GM23338 (cell line): Measurements from ENCODE around the gene SCP2. TPM values are rescaled to one million over a fixed set of nuclear protein-coding genes. Genes with fewer than 3 reads are reported as not detected.

Experiments
- ATAC-seq: fragments of 200-7000 bp; cut with Tn5 transposase; 3 replicates; pipeline ENCODE4 v1.9.1; 2020
- DNase-seq: peaks from one replicate; pipeline ENCODE4 v3.0.0-alpha.2; 2015; ENCODE audit warnings: low spot score
- H2AFZ ChIP-seq: fragments of 200-600 bp; sonication (generic); 2 replicates; pipeline ENCODE4 v1.8.0; 2016; ENCODE audit warnings: antibody characterized with exemption, mild to moderate bottlenecking, moderate library complexity
- H3F3A ChIP-seq: fragments of 200-600 bp; sonication (generic); replicated peaks from 2 replicates; pipeline ENCODE4 v1.8.0; 2017; ENCODE audit warnings: antibody characterized with exemption, mixed run types, low read depth
- H3K27ac ChIP-seq: fragments of 200-600 bp; sonication (generic); 2 replicates; pipeline ENCODE4 v1.6.1; 2016; ENCODE audit warnings: low read depth
- H3K27me3 ChIP-seq: fragments of 200-600 bp; sonication (generic); 2 replicates; pipeline ENCODE4 v1.8.0; 2016; ENCODE audit warnings: mild to moderate bottlenecking, mixed run types, moderate library complexity; ENCODE audit not compliant: insufficient read depth
- H3K36me3 ChIP-seq: fragments of 200-600 bp; sonication (generic); 2 replicates; pipeline ENCODE4 v1.8.0; 2016; ENCODE audit warnings: mild to moderate bottlenecking; ENCODE audit not compliant: insufficient read depth
- H3K4me1 ChIP-seq: fragments of 200-600 bp; sonication (generic); 2 replicates; pipeline ENCODE4 v1.8.0; 2016; ENCODE audit warnings: mild to moderate bottlenecking, moderate library complexity; ENCODE audit not compliant: insufficient read depth
- H3K4me2 ChIP-seq: fragments of 200-600 bp; sonication (generic); 2 replicates; pipeline ENCODE4 v1.7.1; 2017; ENCODE audit warnings: mixed run types
- H3K4me3 ChIP-seq: fragments of 200-600 bp; sonication (generic); 2 replicates; pipeline ENCODE4 v1.6.1; 2016; ENCODE audit warnings: mixed run types
- H3K79me2 ChIP-seq: fragments of 200-600 bp; sonication (generic); replicated peaks from 2 replicates; pipeline ENCODE4 v1.8.0; 2017; ENCODE audit warnings: mild to moderate bottlenecking; ENCODE audit not compliant: insufficient read depth
- H3K9me2 ChIP-seq: fragments of 200-600 bp; sonication (generic); 2 replicates; pipeline ENCODE4 v1.8.0; 2017; ENCODE audit not compliant: insufficient read depth
- H4K20me1 ChIP-seq: fragments of 200-600 bp; sonication (generic); replicated peaks from 2 replicates; pipeline ENCODE4 v1.8.0; 2017; ENCODE audit warnings: mild to moderate bottlenecking; ENCODE audit not compliant: insufficient read depth
- H3K27ac Mint-ChIP-seq: 2 replicates; pipeline ENCODE4 v1.8.0; 2020; ENCODE audit warnings: inconsistent platforms, mild to moderate bottlenecking, moderate library complexity, mixed read lengths
- H3K27me3 Mint-ChIP-seq: 3 replicates; pipeline ENCODE4 v1.8.0; 2022; ENCODE audit warnings: low read depth, mild to moderate bottlenecking, moderate library complexity, mixed read lengths, inconsistent platforms; ENCODE audit not compliant: insufficient read depth, poor library complexity
- H3K36me3 Mint-ChIP-seq: 3 replicates; pipeline ENCODE4 v1.8.0; 2021; ENCODE audit warnings: low read depth, mild to moderate bottlenecking, inconsistent platforms, moderate library complexity, mixed read lengths
- H3K4me1 Mint-ChIP-seq: 3 replicates; pipeline ENCODE4 v1.8.0; 2020; ENCODE audit warnings: mild to moderate bottlenecking, inconsistent platforms, mixed read lengths
- H3K4me3 Mint-ChIP-seq: 3 replicates; pipeline ENCODE4 v1.8.0; 2021; ENCODE audit warnings: moderate library complexity, mild to moderate bottlenecking, inconsistent platforms, mixed read lengths
- H3K9me3 Mint-ChIP-seq: 3 replicates; pipeline ENCODE4 v1.8.0; 2020; ENCODE audit warnings: moderate library complexity, mild to moderate bottlenecking, inconsistent platforms, mixed read lengths
- CTCF ChIP-seq, 2 experiments: fragments of 200-600 bp in 1 of 2; sonication (generic) in 1 of 2; conservative IDR thresholded peaks; 2 replicates each; pipeline versions ENCODE4 v1.5.1 to v1.6.1; 2016 to 2017; ENCODE audit warnings: antibody characterized with exemption in 2 of 2, low read depth in 2 of 2, mild to moderate bottlenecking in 2 of 2, moderate library complexity in 1 of 2
- ETS1 ChIP-seq: IDR thresholded peaks from 2 replicates; pipeline ENCODE4 v1.6.1; 2016; ENCODE audit warnings: antibody characterized with exemption
- EZH2 ChIP-seq: fragments of 200-600 bp; sonication (generic); IDR thresholded peaks from one replicate; pipeline ENCODE4 v1.8.0; 2017; ENCODE audit warnings: antibody characterized with exemption, mild to moderate bottlenecking, low read depth; ENCODE audit not compliant: unreplicated experiment
- EZH2phosphoT487 ChIP-seq: fragments of 200-600 bp; sonication (generic); IDR thresholded peaks from one replicate; pipeline ENCODE4 v1.8.1; 2018; ENCODE audit warnings: antibody characterized with exemption; ENCODE audit not compliant: unreplicated experiment
- JUNB ChIP-seq: IDR thresholded peaks from one replicate; pipeline ENCODE4 v1.6.1; 2016; ENCODE audit warnings: antibody characterized with exemption; ENCODE audit not compliant: unreplicated experiment
- NANOG ChIP-seq: IDR thresholded peaks from 2 replicates; pipeline ENCODE4 v1.6.1; 2016; ENCODE audit warnings: antibody characterized with exemption, borderline replicate concordance
- POLR2AphosphoS5 ChIP-seq: IDR thresholded peaks from 2 replicates; pipeline ENCODE4 v1.6.1; 2016; ENCODE audit warnings: antibody characterized with exemption, low read depth
- REST ChIP-seq: IDR thresholded peaks from one replicate; pipeline ENCODE4 v1.6.1; 2018; ENCODE audit warnings: antibody characterized with exemption; ENCODE audit not compliant: unreplicated experiment
- STAT1 ChIP-seq: IDR thresholded peaks from one replicate; pipeline ENCODE4 v1.6.1; 2016; ENCODE audit warnings: antibody characterized with exemption; ENCODE audit not compliant: unreplicated experiment
- polyA plus RNA-seq: library from polyadenylated mRNA; unstranded; fragments of >200 nt; fragmentation: Nextera tagmentation; extraction: Ambion mirVana; gene quantifications from 2 replicates; pipeline ENCODE4 v1.2.1, GENCODE V29; 2016
- total RNA-seq: library from RNA; depleted of rRNA; stranded (reverse); fragments of >200 nt; shearing (Covaris generic); gene quantifications from 2 replicates; pipeline ENCODE4 v1.2.3, GENCODE V29; 2014

Gene SCP2
- total and polyA plus RNA-seq, 2 experiments from 2014 or later, result 66.3 to 116 TPM

- TF ChIP-seq CTCF (conservative IDR thresholded peaks at IDR 0.05; ENCODE audit: low read depth in 2 of 2) (no peak), NANOG (no peak), EZH2 (no peak), ETS1 (no peak)
Measured at GRCh38 chr1:52913014-52913413, 14.1 kb upstream of the SCP2 start (continued).

GRCh38 chr1:52913537-52913936 lies 13.5 kb upstream of the SCP2 start:
- no peaks in the 10 kb centered on the region for H3K9me3 Mint-ChIP-seq
- TF ChIP-seq CTCF (conservative IDR thresholded peaks at IDR 0.05; ENCODE audit: low read depth in 2 of 2) (peak; percentile 53 to 85), POLR2AphosphoS5 (no peak)
- Histone ChIP-seq H3F3A (no peaks in the 10 kb centered on the region), H3K4me3 (no peak overlapping the region), H3K79me2 (no peaks in the 10 kb centered on the region), H3K4me1 (peaks cover 14% of the 10 kb centered on the region), H3K4me2 (no peak overlapping the region), H3K9me2 (no peaks in the 10 kb centered on the region), H3K27ac (no peak overlapping the region), H3K36me3 (no peaks in the 10 kb centered on the region), H4K20me1 (no peaks in the 10 kb centered on the region), H3K27me3 (no peaks in the 10 kb centered on the region), H2AFZ (peak overlapping the region; percentile 34; the same call in 1 of the 2 replicates)
- H3K27me3 Mint-ChIP-seq, result no peaks in the 10 kb centered on the region
- no peak overlapping the region for H3K27ac Mint-ChIP-seq
- peak; percentile 93 for ATAC-seq
- DNase-seq, result peak; percentile 80
- H3K4me1 Mint-ChIP-seq, result no peaks in the 10 kb centered on the region; the same call in 1 of the 3 replicates
- H3K36me3 Mint-ChIP-seq, result no peaks in the 10 kb centered on the region
- no peak overlapping the region for H3K4me3 Mint-ChIP-seq

- Histone ChIP-seq H3K9me2 (no peaks in the 10 kb centered on the region), H3F3A (no peaks in the 10 kb centered on the region), H3K79me2 (no peaks in the 10 kb centered on the region), H3K27me3 (no peaks in the 10 kb centered on the region), H3K27ac (no peak overlapping the region), H3K4me1 (peaks cover 14% of the 10 kb centered on the region), H3K4me2 (no peak overlapping the region), H4K20me1 (no peaks in the 10 kb centered on the region), H3K4me3 (no peak overlapping the region), H2AFZ (no peak overlapping the region), H3K36me3 (no peaks in the 10 kb centered on the region)
- H3K36me3 Mint-ChIP-seq, result peaks cover 5% of the 10 kb centered on the region; the same call in 1 of the 3 replicates
- no peak overlapping the region for H3K27ac Mint-ChIP-seq
- H3K4me1 Mint-ChIP-seq, result no peaks in the 10 kb centered on the region; the same call in 1 of the 3 replicates
- ATAC-seq (no peak), DNase-seq (no peak)
- H3K4me3 Mint-ChIP-seq, result no peak overlapping the region
- peaks cover 2% of the 10 kb centered on the region for H3K27me3 Mint-ChIP-seq
- H3K9me3 Mint-ChIP-seq, result peaks cover 6% of the 10 kb centered on the region; the same call in 2 of the 3 replicates
- no peak for TF ChIP-seq EZH2phosphoT487
- no peak for TF ChIP-seq STAT1
- no peak for TF ChIP-seq JUNB
- no peak for TF ChIP-seq REST
- TF ChIP-seq NANOG, result no peak
- no peak for TF ChIP-seq ETS1
- no peak for TF ChIP-seq POLR2AphosphoS5
- no peak for TF ChIP-seq EZH2
- no peak for TF ChIP-seq CTCF (conservative IDR thresholded peaks at IDR 0.05; ENCODE audit: low read depth in 2 of 2)
Measured at GRCh38 chr1:52914463-52914862, 12.6 kb upstream of the SCP2 start.
